ENCODE data around the gene FKBP6.

GRCh38 chr7:73373741-73374140 is 45.8 kb downstream of the FKBP6 start:
- TF ChIP-seq CTCF (IDR thresholded peaks at IDR 0.05) (no peak), ZFX (IDR thresholded peaks at IDR 0.05; ENCODE audit: borderline replicate concordance) (no peak)
